ENCODE results near the gene ITGB4.

DNA sequence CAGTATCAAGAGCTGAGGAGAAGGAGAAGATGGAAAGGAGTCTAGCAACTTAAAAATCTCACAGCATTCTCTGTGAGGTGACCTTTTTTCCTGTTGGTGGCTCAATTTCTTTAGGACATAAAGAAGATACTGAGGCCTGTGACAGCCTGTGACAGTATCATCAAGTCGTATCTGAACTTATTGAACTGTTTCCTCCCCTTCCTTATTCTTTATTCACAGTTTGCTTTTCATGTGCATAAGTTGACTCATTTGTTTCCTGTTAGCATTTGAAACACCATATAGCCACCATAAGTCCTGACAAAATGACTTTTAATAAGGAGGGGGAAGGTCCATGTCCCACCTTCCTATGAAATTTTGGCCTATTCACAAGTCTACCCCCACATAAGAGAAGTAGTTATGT is 72.2 kb downstream of the ITGB4 start:
- TF ChIP-seq HCFC1 (IDR thresholded peaks at IDR 0.05; ENCODE audit: low read length) (no peak), TAF1 (IDR thresholded peaks at IDR 0.05; ENCODE audit: borderline replicate concordance, low read depth, low read length) (no peak), NR2C1 (IDR thresholded peaks at IDR 0.05) (no peak), GABPA (IDR thresholded peaks at IDR 0.05; ENCODE audit: low read depth) (no peak), ZSCAN29 (IDR thresholded peaks at IDR 0.05) (no peak), POLR2A (IDR thresholded peaks at IDR 0.05; ENCODE audit: low read depth, low read length) (no peak), JUND (IDR thresholded peaks at IDR 0.05; ENCODE audit: low read depth, low read length) (no peak), EP300 (IDR thresholded peaks at IDR 0.05; ENCODE audit: borderline replicate concordance in 1 of 2, control insufficient read depth in 1 of 2, low read depth in 2 of 2, low read length in 2 of 2) (no peak), MXI1 (IDR thresholded peaks at IDR 0.05; ENCODE audit: low read depth, low read length) (no peak)
- TF ChIP-seq, protein P1, sequence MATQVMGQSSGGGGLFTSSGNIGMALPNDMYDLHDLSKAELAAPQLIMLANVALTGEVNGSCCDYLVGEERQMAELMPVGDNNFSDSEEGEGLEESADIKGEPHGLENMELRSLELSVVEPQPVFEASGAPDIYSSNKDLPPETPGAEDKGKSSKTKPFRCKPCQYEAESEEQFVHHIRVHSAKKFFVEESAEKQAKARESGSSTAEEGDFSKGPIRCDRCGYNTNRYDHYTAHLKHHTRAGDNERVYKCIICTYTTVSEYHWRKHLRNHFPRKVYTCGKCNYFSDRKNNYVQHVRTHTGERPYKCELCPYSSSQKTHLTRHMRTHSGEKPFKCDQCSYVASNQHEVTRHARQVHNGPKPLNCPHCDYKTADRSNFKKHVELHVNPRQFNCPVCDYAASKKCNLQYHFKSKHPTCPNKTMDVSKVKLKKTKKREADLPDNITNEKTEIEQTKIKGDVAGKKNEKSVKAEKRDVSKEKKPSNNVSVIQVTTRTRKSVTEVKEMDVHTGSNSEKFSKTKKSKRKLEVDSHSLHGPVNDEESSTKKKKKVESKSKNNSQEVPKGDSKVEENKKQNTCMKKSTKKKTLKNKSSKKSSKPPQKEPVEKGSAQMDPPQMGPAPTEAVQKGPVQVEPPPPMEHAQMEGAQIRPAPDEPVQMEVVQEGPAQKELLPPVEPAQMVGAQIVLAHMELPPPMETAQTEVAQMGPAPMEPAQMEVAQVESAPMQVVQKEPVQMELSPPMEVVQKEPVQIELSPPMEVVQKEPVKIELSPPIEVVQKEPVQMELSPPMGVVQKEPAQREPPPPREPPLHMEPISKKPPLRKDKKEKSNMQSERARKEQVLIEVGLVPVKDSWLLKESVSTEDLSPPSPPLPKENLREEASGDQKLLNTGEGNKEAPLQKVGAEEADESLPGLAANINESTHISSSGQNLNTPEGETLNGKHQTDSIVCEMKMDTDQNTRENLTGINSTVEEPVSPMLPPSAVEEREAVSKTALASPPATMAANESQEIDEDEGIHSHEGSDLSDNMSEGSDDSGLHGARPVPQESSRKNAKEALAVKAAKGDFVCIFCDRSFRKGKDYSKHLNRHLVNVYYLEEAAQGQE (IDR thresholded peaks at IDR 0.05; ENCODE audit: low read depth, low read length) = no peak
